Parathyroid adenoma (tissue), 2 donors: ENCODE results near the gene SEC23A.
"Not testable (repeated sequence)": the region's sequence is repeated elsewhere in the genome, so short reads cannot be mapped to it uniquely, and the experiment has no call there.

Source experiments
- H2AFZ ChIP-seq: fragments of 300-600 bp; sonication (generic); one replicate; pipeline ENCODE4 v1.7.0; 2017; ENCODE audit warnings: antibody characterized with exemption, mild to moderate bottlenecking
- H3K27ac ChIP-seq: fragments of 300-600 bp; sonication (generic); one replicate; pipeline ENCODE4 v1.7.0; 2017
- H3K27me3 ChIP-seq: fragments of 300-600 bp; sonication (generic); one replicate; pipeline ENCODE4 v1.7.0; 2017; ENCODE audit warnings: low read length; ENCODE audit not compliant: control insufficient read depth, insufficient read depth
- H3K36me3 ChIP-seq: fragments of 300-600 bp; sonication (generic); one replicate; pipeline ENCODE4 v1.7.0; 2017; ENCODE audit warnings: low read length; ENCODE audit not compliant: control insufficient read depth, insufficient read depth
- H3K4me1 ChIP-seq: fragments of 300-600 bp; sonication (generic); one replicate; pipeline ENCODE4 v1.7.0; 2017; ENCODE audit warnings: control low read depth
- H3K4me2 ChIP-seq: fragments of 300-600 bp; sonication (generic); one replicate; pipeline ENCODE4 v1.7.0; 2017; ENCODE audit warnings: low read length
- H3K4me3 ChIP-seq: fragments of 300-600 bp; sonication (generic); one replicate; pipeline ENCODE4 v1.7.0; 2017; ENCODE audit warnings: low read depth, low read length
- H3K79me2 ChIP-seq: fragments of 300-600 bp; sonication (generic); one replicate; pipeline ENCODE4 v1.7.0; 2017; ENCODE audit warnings: control low read depth
- H3K9ac ChIP-seq: fragments of 300-600 bp; sonication (generic); one replicate; pipeline ENCODE4 v1.7.0; 2017; ENCODE audit warnings: mild to moderate bottlenecking
- H3K9me3 ChIP-seq: fragments of 300-600 bp; sonication (generic); one replicate; pipeline ENCODE4 v1.7.0; 2017; ENCODE audit warnings: low read length; ENCODE audit not compliant: control insufficient read depth
- TF ChIP-seq, protein P1 (sequence below): fragments of 300-600 bp; sonication (generic); IDR thresholded peaks from one replicate; pipeline ENCODE4 v1.7.0; 2017; ENCODE audit warnings: antibody characterized with exemption, mild to moderate bottlenecking
- donor health status: primary hyperparathyroidism.

Gene SEC23A

DNA sequence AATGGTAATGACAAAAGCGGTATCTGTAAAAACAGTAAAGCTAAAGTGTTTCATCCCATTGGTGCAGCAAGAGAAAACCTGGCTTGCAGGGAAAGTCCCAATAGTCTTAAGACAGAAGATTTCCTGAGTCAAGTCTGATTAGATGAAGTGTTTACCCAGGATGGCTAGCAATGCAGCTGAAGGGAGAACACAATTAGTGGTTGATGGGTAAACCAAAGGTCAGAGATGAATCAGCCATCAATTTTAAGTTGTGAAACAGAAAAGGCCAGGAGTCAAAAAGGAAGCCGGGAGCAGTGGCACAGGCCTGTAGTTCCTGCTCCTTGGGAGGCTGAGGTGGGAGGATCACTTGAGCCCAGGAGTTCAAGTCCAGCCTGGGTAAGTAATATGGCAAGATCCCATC, 52.6 kb downstream of the SEC23A start:
- TF ChIP-seq, protein P1, sequence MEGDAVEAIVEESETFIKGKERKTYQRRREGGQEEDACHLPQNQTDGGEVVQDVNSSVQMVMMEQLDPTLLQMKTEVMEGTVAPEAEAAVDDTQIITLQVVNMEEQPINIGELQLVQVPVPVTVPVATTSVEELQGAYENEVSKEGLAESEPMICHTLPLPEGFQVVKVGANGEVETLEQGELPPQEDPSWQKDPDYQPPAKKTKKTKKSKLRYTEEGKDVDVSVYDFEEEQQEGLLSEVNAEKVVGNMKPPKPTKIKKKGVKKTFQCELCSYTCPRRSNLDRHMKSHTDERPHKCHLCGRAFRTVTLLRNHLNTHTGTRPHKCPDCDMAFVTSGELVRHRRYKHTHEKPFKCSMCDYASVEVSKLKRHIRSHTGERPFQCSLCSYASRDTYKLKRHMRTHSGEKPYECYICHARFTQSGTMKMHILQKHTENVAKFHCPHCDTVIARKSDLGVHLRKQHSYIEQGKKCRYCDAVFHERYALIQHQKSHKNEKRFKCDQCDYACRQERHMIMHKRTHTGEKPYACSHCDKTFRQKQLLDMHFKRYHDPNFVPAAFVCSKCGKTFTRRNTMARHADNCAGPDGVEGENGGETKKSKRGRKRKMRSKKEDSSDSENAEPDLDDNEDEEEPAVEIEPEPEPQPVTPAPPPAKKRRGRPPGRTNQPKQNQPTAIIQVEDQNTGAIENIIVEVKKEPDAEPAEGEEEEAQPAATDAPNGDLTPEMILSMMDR = no peak
- no peaks in the 10 kb centered on the region for H3K36me3 ChIP-seq

DNA sequence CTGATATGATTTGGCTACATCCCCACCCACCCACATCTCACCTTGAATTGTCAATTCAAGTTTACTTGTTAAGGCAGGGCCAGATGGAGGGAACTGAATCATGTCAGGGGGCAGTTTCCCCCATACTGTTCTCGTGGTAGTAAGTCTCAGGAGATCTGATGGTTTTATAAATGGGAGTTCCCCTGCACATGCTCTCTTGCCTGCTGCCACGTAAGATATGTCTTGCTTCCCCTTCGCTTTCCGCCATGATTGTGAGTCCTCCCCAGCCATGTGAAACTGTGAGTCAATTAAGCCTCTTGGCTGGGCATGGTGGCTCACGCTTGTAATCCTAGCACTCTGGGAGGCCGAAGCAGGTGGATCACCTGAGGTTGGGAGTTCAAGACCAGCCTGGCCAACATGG, 57.1 kb downstream of the SEC23A start:
- H3K36me3 ChIP-seq, H3K79me2 ChIP-seq, H3K9ac ChIP-seq, H3K27ac ChIP-seq, H3K9me3 ChIP-seq, H3K4me1 ChIP-seq, H2AFZ ChIP-seq, H3K27me3 ChIP-seq, H3K4me2 ChIP-seq, H3K4me3 ChIP-seq: not testable (repeated sequence)

More for the DNA sequence above, 52.6 kb downstream of the SEC23A start:
- no peak overlapping the region for H2AFZ ChIP-seq
- no peaks in the 10 kb centered on the region for H3K9me3 ChIP-seq
- no peak overlapping the region for H3K27ac ChIP-seq
- no peaks in the 10 kb centered on the region for H3K79me2 ChIP-seq
- no peaks in the 10 kb centered on the region for H3K27me3 ChIP-seq
- no peaks in the 10 kb centered on the region for H3K4me1 ChIP-seq
- H3K9ac ChIP-seq = no peak overlapping the region
- H3K4me3 ChIP-seq = no peak overlapping the region
- H3K4me2 ChIP-seq = no peak overlapping the region

DNA sequence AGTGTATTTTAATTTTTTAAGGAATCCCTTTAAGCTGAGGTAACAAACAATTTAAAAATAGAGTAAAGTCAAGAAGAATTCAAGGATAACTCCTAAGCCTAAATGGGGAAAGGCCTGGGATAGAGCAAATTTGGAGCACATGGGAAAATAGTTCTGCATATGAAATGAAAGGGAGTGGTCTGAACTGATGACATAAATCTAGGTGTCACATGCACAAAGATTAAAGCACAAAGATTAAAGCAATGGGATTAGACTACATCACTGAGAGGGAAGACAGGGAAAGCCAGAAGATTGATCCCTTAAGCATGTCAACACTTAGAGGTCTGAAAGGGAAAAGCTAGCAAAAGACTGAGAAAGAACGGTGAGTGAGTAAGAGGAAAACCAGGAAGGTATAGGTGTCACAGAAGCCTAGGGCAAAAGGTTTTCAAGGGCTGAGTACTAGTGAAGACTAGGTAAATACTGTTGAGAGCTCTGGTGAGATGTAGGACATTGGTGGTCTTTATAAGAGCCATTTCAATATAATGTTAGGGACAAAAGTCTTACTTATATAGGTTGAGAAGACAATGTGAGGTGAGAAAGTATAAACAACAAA, 59.6 kb downstream of the SEC23A start:
- H3K79me2 ChIP-seq = no peaks in the 10 kb centered on the region
- H3K9me3 ChIP-seq = no peaks in the 10 kb centered on the region
- no peak overlapping the region for H3K9ac ChIP-seq
- no peak overlapping the region for H3K4me2 ChIP-seq
- H3K4me1 ChIP-seq = no peaks in the 10 kb centered on the region
- no peak overlapping the region for H3K4me3 ChIP-seq
- H2AFZ ChIP-seq = no peak overlapping the region
- no peaks in the 10 kb centered on the region for H3K27me3 ChIP-seq
- H3K36me3 ChIP-seq = no peaks in the 10 kb centered on the region
- no peak overlapping the region for H3K27ac ChIP-seq
- TF ChIP-seq, protein P1 = no peak

DNA sequence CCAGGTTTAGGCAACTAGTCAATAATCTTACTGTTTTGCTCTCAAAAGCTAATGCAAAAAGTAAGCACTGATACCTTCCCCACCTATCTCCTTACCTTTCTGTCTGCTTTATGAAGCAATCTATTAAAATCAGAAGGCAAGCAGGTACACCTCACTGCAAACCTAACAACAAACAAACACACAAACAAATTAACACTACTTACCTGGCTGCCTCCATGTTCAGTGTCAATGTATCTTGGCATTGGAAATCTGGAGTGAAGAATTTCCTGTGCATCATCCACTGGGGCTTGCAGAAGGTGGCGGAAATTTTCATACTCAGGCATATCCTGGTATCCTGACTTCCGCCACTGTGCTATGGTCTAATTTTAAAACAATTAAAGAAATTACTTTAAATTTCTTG, 62.5 kb downstream of the SEC23A start:
- Histone ChIP-seq H3K4me3 (no peak overlapping the region), H3K36me3 (no peaks in the 10 kb centered on the region), H3K79me2 (no peaks in the 10 kb centered on the region), H3K27me3 (no peaks in the 10 kb centered on the region), H3K4me1 (no peaks in the 10 kb centered on the region), H3K27ac (no peak overlapping the region), H3K4me2 (no peak overlapping the region), H3K9ac (no peak overlapping the region), H2AFZ (no peak overlapping the region), H3K9me3 (no peaks in the 10 kb centered on the region)
- TF ChIP-seq, protein P1 = no peak

DNA sequence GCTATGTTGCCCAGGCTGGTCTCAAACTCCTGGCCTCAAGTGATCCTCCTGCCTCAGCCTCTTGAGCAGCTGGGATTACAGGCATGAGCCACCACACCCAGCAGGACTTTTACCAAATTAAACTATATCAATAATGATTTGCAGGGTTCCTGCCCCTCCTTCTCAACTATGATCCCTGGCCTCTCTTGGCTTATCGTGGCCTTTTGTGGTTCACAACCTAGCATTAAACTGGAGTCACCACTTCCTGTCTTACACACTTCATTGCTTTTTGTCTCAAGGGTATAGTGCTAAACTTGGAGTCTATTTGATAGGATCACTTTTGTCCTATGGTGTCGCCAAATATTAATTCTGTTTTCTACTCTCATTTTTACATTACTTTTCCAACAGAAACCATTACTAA, 64.5 kb downstream of the SEC23A start:
- no peaks in the 10 kb centered on the region for H3K9me3 ChIP-seq
- no peak overlapping the region for H2AFZ ChIP-seq
- no peak overlapping the region for H3K27ac ChIP-seq
- no peak overlapping the region for H3K4me2 ChIP-seq
- H3K9ac ChIP-seq = no peak overlapping the region
- TF ChIP-seq, protein P1 = no peak
- no peaks in the 10 kb centered on the region for H3K79me2 ChIP-seq
- H3K27me3 ChIP-seq = no peaks in the 10 kb centered on the region
- H3K4me1 ChIP-seq = no peaks in the 10 kb centered on the region
- no peak overlapping the region for H3K4me3 ChIP-seq
- H3K36me3 ChIP-seq = no peaks in the 10 kb centered on the region
